ENCODE results near the gene RAB31.

Gene RAB31

GRCh38 chr18:9694174-9694573 lies 13.9 kb upstream of the RAB31 start:
- no peak for DNase-seq (ENCODE audit: low read depth)

GRCh38 chr18:9694952-9695495 lies 13.1 kb upstream of the RAB31 start:
- DNase-seq (ENCODE audit: low read depth), result no peak

GRCh38 chr18:9695605-9696004 lies 12.5 kb upstream of the RAB31 start:
- DNase-seq (ENCODE audit: low read depth), result no peak

- no peak for DNase-seq (ENCODE audit: low read depth)
Measured at GRCh38 chr18:9696112-9696511, 12.0 kb upstream of the RAB31 start.

GRCh38 chr18:9696701-9697100 lies 11.4 kb upstream of the RAB31 start:
- DNase-seq (ENCODE audit: low read depth), result no peak

GRCh38 chr18:9697121-9697520 lies 11.0 kb upstream of the RAB31 start:
- no peak for DNase-seq (ENCODE audit: low read depth)

- no peak for DNase-seq (ENCODE audit: low read depth)
Measured at GRCh38 chr18:9698497-9698896, 9.6 kb upstream of the RAB31 start.

GRCh38 chr18:9700261-9700796 lies 7.8 kb upstream of the RAB31 start:
- no peak for DNase-seq (ENCODE audit: low read depth)

- DNase-seq (ENCODE audit: low read depth), result no peak
Measured at GRCh38 chr18:9701609-9702349, 6.3 kb upstream of the RAB31 start.

GRCh38 chr18:9704233-9705118 lies 3.6 kb upstream of the RAB31 start:
- DNase-seq (ENCODE audit: low read depth), result no peak

- no peak for DNase-seq (ENCODE audit: low read depth)
Measured at GRCh38 chr18:9705183-9705829, 2.8 kb upstream of the RAB31 start.

GRCh38 chr18:9706081-9706935 lies 1.8 kb upstream of the RAB31 start:
- DNase-seq (ENCODE audit: low read depth), result no peak

- DNase-seq (ENCODE audit: low read depth), result no peak
Measured at GRCh38 chr18:9707381-9708056, 582 bp upstream of the RAB31 start.

GRCh38 chr18:9708434-9709303 lies 568 bp downstream of the RAB31 start:
- DNase-seq (ENCODE audit: low read depth), result no peak

GRCh38 chr18:9709304-9709877 lies 1.3 kb downstream of the RAB31 start:
- DNase-seq (ENCODE audit: low read depth), result no peak

GRCh38 chr18:9710037-9710436 lies 1.9 kb downstream of the RAB31 start:
- DNase-seq (ENCODE audit: low read depth), result no peak

- DNase-seq (ENCODE audit: low read depth), result no peak
Measured at GRCh38 chr18:9711361-9712129, 3.4 kb downstream of the RAB31 start.

- no peak for DNase-seq (ENCODE audit: low read depth)
Measured at GRCh38 chr18:9712130-9712577, 4.1 kb downstream of the RAB31 start.

All from activated T-cell treated with anti-CD3 and anti-CD28 coated beads for 1 hour (primary cell).